WERI-Rb-1 (cell line): ENCODE data around the gene ADAD2.

ENCODE experiments used
- DNase-seq: peaks from one replicate; pipeline ENCODE4 v3.0.0-alpha.2; 2020
- H3K27ac ChIP-seq: fragments of 250-450 bp; sonication (Bioruptor Pico); 2 replicates; pipeline ENCODE4 v1.5.1; 2020; ENCODE audit warnings: mild to moderate bottlenecking, moderate library complexity
- H3K27me3 ChIP-seq: fragments of 250-450 bp; sonication (Bioruptor Pico); 2 replicates; pipeline ENCODE4 v1.5.1; 2021; ENCODE audit warnings: mild to moderate bottlenecking, low read depth, moderate library complexity; ENCODE audit not compliant: insufficient read depth, severe bottlenecking
- H3K36me3 ChIP-seq: fragments of 250-450 bp; sonication (Bioruptor Pico); 2 replicates; pipeline ENCODE4 v1.5.1; 2020; ENCODE audit warnings: mild to moderate bottlenecking, moderate library complexity
- H3K4me3 ChIP-seq: 2 replicates; pipeline ENCODE4 v1.5.1; 2011; ENCODE audit warnings: low read depth, mild to moderate bottlenecking, control low read depth, low read length
- H3K9me3 ChIP-seq: fragments of 250-450 bp; sonication (Bioruptor Pico); 2 replicates; pipeline ENCODE4 v1.5.1; 2021; ENCODE audit warnings: mild to moderate bottlenecking, moderate library complexity; ENCODE audit not compliant: severe bottlenecking
- CTCF ChIP-seq: IDR thresholded peaks from 2 replicates; pipeline ENCODE4 v1.5.1; 2011; ENCODE audit warnings: low read depth, mild to moderate bottlenecking, control low read depth, inconsistent platforms, low read length

The ADAD2 gene

GRCh38 chr16:84223456-84223855, 32.5 kb downstream of the ADAD2 start:
- Histone ChIP-seq H3K36me3 (no peaks in the 10 kb centered on the region), H3K4me3 (no peak overlapping the region), H3K27me3 (no peaks in the 10 kb centered on the region), H3K9me3 (no peaks in the 10 kb centered on the region), H3K27ac (no peak overlapping the region)
- DNase-seq, result no peak
- no peak for TF ChIP-seq CTCF

- no peak overlapping the region for H3K27ac ChIP-seq
- no peaks in the 10 kb centered on the region for H3K36me3 ChIP-seq
- no peaks in the 10 kb centered on the region for H3K9me3 ChIP-seq
- no peak for TF ChIP-seq CTCF
- no peak overlapping the region for H3K4me3 ChIP-seq
- no peak for DNase-seq
- no peaks in the 10 kb centered on the region for H3K27me3 ChIP-seq
Measured at GRCh38 chr16:84224554-84224953, 33.6 kb downstream of the ADAD2 start.

DNA sequence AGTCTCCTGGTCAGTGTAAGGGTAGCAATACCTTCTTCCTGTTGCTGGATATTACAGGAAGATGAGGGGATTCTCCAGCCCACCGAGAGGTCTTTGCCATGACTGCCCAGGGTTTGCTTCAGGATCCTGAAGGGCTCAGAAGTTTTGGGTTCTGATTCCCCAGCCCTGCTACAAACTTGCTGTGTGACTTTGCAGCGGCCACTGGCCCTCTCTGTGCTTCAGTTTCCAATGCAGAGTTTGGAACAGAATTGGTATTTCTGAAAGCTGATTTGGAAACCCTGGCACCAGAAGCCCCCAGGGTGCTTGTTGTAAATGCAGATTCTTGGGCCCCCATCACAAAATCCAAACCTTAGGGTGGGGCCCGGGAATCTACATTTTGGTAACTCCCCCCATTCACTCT, 34.2 kb downstream of the ADAD2 start:
- Histone ChIP-seq H3K27ac (no peak overlapping the region), H3K4me3 (no peak overlapping the region), H3K36me3 (no peaks in the 10 kb centered on the region), H3K27me3 (no peaks in the 10 kb centered on the region), H3K9me3 (no peaks in the 10 kb centered on the region)
- TF ChIP-seq CTCF, result no peak
- no peak for DNase-seq

DNA sequence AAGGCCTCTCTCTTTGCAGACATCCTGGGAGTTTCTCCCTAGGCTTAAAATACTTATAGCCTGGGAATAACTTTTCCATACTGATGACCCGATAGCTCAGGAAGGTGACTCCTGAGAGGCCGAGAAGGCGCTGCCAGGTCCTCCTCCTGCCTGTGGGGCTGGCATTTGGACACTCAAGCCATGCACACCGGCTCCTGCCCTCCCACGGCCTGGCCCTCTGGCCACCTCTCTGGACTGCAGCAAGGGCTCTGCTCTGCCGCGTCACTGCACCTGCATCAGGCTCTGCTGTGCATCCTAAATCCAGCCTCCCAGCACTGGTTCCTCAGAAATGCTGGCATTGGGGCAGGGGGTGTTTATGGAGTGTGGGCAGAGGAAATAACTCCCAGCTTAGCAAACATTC, 34.6 kb downstream of the ADAD2 start:
- no peaks in the 10 kb centered on the region for H3K36me3 ChIP-seq
- H3K4me3 ChIP-seq, result no peak overlapping the region
- H3K27ac ChIP-seq, result no peak overlapping the region
- TF ChIP-seq CTCF, result no peak
- no peaks in the 10 kb centered on the region for H3K27me3 ChIP-seq
- DNase-seq, result no peak
- H3K9me3 ChIP-seq, result no peaks in the 10 kb centered on the region

DNA sequence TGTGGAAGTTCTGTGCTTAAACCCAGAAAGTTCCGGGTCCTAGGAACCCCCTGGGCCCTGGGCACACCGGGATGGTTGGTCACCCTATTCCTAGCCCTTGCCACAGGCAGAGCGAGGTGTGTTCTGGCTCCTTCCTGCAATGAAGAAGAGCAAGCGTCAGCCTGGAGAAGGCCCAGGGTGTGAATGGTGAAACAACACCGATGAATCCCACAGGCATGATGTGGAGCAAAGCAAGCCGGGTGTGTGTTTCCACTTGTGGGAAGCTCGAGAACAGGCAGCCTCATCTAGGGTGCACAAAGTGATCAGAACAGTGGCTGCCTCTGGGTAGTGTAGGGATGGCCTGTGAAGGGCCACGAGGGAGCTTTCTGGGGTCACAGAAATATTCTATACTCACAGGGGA, 35.1 kb downstream of the ADAD2 start:
- no peaks in the 10 kb centered on the region for H3K27me3 ChIP-seq
- H3K27ac ChIP-seq, result no peak overlapping the region
- no peak for DNase-seq
- no peaks in the 10 kb centered on the region for H3K9me3 ChIP-seq
- no peaks in the 10 kb centered on the region for H3K36me3 ChIP-seq
- no peak for TF ChIP-seq CTCF
- H3K4me3 ChIP-seq, result no peak overlapping the region

- Histone ChIP-seq H3K4me3 (no peak overlapping the region), H3K27me3 (no peaks in the 10 kb centered on the region), H3K36me3 (no peaks in the 10 kb centered on the region), H3K9me3 (no peaks in the 10 kb centered on the region), H3K27ac (no peak overlapping the region)
- TF ChIP-seq CTCF, result no peak
- DNase-seq, result no peak
Measured at GRCh38 chr16:84227548-84227947, 36.6 kb downstream of the ADAD2 start.
